ENCODE results near the gene MACROH2A1.

Gene MACROH2A1

GRCh38 chr5:135398855-135399793 lies at the start of gene MACROH2A1:
MACROH2A1 (minus strand) TSS chr5:135399231; CDS start chr5:135389093, 10,138 bp downstream.
- in situ Hi-C loops (cut with HindIII; ENCODE audit: low sequenced_read_pairs): no loop called here

DNA sequence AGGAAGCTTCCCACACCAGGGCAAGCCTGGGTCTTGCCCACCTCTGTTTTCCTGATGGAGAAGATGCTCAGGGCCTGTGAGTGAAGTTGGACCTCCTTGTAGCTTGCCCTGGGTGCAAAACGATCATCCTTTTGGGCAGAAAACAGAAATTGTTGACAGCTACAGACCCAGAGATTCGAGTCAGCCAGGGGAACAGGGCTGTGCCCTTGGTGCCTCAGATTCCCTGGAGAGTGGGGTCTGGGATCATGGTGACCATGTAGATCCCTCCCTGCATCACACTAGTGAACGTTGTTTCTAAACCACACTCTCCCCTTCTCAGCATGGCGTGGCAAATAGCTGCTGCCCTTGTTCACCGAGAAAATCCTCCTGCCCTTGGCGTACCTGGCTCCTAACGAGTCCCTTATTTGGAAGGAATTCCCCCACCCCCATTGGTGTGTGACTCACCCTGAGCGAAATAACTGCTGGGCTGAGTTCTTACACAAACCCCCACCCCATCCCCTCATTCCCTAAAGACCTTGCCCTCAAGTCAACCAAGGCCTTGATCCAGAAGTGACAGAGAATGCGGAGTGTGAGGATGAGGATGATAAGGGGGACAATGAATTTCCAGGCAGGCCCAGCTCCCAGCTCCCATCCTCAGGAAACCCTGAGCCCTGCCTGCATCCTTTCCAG lies 49.2 kb upstream of the MACROH2A1 start:
- in situ Hi-C loops (cut with HindIII; ENCODE audit: low sequenced_read_pairs): no loop called here

GRCh38 chr5:135447298-135447929 lies 48.4 kb upstream of the MACROH2A1 start, which contains the start of gene DCANP1:
DCANP1 (minus strand) TSS chr5:135447348; CDS start chr5:135447108, 240 bp downstream.
- in situ Hi-C loops (cut with HindIII; ENCODE audit: low sequenced_read_pairs): no loop called here

- in situ Hi-C loops (cut with HindIII; ENCODE audit: low sequenced_read_pairs): no loop called here
Measured at GRCh38 chr5:135446615-135447014, 47.6 kb upstream of the MACROH2A1 start.

- in situ Hi-C loops (cut with HindIII; ENCODE audit: low sequenced_read_pairs): no loop called here
Measured at GRCh38 chr5:135446206-135446605, 47.2 kb upstream of the MACROH2A1 start.

DNA sequence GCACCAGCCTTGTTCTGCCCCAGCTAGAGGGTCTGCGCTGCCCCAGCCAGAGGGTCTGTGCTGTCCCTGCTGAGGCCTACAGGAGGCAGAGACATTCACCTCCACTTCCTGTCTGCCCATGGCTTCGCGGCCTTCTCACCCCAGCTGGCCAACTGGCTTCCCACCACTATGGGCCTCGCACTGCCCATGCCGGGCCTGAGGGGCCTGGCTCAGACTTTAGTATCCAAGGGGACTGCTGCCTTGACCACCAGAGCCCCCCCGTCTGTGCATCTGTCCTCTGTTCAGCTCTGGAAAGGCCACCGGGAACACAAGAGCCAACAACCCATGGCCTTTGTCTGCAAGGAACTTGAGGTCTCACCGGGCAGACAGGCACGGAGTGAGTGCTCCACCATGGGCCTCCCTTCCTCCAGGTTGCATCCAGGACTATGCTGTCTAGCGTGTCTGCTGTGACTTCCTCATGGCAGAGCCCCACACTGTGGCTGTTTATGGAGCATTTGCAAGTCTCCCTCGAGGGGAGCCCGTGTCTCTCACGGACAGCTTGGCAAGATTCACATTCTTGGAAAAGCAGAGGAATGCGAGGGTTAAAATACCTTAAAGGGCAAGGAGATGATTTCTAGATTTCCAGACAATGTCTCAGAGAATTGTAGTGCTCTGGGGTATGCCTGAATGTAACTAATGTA lies 46.4 kb upstream of the MACROH2A1 start:
- in situ Hi-C loops (cut with HindIII; ENCODE audit: low sequenced_read_pairs): no loop called here

GRCh38 chr5:135444881-135445280 lies 45.9 kb upstream of the MACROH2A1 start:
- in situ Hi-C loops (cut with HindIII; ENCODE audit: low sequenced_read_pairs): no loop called here

DNA sequence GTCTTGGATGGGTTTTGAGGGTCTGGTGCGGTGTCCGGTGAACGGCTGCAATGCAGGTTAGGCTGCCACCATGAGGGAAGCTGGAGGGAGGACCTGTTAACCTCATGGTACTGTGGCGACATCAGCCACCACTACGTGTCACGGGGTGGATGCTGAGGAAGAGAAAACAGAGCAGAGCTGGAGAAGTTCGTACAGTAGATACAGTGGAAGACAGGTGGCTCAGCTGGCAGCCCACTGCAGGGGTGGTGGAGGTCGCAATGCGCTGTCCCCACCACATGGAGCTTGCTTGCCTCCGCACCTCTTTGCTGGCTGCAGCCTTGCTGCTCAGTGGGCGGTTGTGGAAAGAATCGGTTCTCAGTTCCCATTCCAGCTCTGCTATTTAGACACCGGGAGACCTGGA lies 45.3 kb upstream of the MACROH2A1 start:
- in situ Hi-C loops (cut with HindIII; ENCODE audit: low sequenced_read_pairs): no loop called here

DNA sequence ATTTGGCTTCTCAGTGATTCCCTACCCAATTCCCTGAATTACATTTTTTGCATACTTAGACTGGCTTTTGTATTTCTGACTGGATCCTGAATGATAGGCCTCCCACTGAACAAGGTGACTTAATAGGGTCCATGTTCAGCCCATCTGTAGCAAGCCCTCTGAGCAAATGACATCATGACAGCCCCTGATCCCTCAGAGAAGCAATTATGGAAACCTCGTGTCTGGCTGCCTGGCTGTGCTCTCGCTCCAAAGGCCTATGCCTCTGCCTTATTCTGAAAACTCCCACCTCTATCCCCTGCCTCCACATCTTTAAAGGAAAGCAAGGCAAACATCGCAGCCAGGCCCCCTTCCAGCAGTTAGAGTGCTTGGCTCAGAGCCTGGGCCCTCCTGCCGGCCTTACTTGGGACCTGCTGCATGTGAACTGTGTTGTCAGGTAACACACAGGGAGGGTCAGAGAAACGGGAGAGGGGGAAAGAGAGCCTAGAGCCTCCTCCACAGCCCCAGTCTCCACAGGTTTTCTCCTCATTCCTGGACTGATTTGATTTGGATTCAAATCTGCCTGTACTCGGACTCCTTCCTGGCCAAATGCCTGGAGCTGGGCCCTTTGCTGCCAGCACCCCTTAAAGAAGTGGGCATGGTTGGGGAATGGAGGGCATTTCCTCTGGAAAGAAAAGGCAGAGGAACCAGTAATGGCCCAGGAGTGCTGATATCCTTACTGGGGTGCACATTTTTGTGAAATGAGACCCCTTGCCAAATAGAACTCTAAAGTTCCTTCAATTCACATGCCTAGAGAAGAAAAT lies 44.3 kb upstream of the MACROH2A1 start:
- in situ Hi-C loops (cut with HindIII; ENCODE audit: low sequenced_read_pairs): no loop called here

- in situ Hi-C loops (cut with HindIII; ENCODE audit: low sequenced_read_pairs): no loop called here
Measured at GRCh38 chr5:135442431-135443160, 43.6 kb upstream of the MACROH2A1 start.

GRCh38 chr5:135441919-135442318 lies 42.9 kb upstream of the MACROH2A1 start:
- in situ Hi-C loops (cut with HindIII; ENCODE audit: low sequenced_read_pairs): no loop called here

DNA sequence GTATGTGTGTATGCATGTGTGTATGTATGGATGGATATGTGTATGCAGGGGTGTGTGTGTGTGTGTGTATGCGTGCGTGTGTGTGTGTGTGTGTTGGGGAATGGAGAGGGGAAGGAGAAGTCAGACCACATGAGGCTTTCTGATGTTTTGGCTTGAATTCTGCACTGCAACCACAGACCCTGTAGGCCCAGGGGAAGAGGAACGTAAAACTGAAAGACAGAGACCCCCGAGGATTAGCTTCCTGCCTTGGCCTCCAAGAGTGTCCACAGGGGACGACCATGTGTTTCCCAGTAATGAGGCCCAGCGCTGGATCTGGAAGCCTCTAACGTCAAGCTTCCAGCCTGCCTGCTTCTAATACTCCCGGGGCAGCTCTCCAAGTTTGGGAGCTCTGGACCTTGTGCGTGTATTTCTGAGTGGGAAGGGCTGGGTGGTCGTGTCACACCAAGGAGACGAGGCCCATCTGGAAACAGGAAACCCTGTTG lies 42.4 kb upstream of the MACROH2A1 start:
- in situ Hi-C loops (cut with HindIII; ENCODE audit: low sequenced_read_pairs): no loop called here

- in situ Hi-C loops (cut with HindIII; ENCODE audit: low sequenced_read_pairs): no loop called here
Measured at GRCh38 chr5:135440916-135441315, 41.9 kb upstream of the MACROH2A1 start.

DNA sequence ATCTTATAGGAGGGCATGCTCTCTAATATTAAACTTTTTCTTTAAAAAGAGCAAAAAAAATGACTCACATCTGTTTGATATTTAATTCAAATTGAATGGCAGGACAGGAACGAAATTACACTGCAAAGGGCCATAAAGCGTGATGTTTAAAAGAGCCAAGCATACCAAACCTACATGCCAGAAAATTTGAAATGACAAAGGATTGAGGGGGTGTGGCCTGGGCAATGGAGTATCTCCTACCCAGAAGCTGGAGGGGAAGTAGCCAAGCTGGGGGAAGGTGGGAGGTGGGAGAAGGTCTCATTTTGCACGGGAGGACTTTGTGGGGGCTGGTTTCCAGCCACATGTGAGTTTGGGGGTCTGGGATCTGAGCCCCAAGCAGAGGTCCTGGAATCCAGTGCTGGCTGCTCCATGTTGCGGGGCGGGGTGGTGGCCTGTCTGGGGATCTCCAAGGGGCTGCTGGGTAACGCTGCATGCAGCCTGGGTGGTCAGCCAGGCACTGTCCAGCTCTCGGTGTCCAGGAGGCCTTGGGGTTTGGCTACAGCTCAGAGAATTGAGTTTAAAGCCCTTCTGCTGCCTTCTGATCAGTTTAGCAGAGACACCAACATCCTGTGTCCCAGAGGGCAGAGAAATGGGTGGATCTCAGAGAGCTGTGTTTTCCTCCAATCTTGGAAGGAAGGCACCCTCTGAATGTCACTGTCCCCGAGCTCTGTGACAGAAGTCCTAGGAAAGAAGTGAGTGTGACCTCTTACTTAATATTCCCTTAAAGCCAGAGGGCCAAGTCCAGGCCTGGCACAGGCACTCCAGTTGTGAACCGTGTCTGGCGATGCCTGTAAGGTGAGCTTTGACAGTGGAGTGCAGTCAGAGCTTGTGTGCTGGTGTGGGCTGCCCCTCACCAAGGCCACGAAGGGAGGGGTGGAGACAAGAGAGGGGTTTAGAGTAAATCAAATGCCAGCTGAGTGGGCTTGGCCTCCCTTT lies 40.5 kb upstream of the MACROH2A1 start:
- in situ Hi-C loops (cut with HindIII; ENCODE audit: low sequenced_read_pairs): no loop called here

- in situ Hi-C loops (cut with HindIII; ENCODE audit: low sequenced_read_pairs): no loop called here
Measured at GRCh38 chr5:135438636-135439221, 39.7 kb upstream of the MACROH2A1 start.

- in situ Hi-C loops (cut with HindIII; ENCODE audit: low sequenced_read_pairs): no loop called here
Measured at GRCh38 chr5:135437796-135438560, 38.9 kb upstream of the MACROH2A1 start.

GRCh38 chr5:135437422-135437795 lies 38.4 kb upstream of the MACROH2A1 start:
- in situ Hi-C loops (cut with HindIII; ENCODE audit: low sequenced_read_pairs): no loop called here

Measured in DLD1 (cell line).